Loucy (cell line): ENCODE measurements around the gene TLE7.

Experiments
- H2AFZ ChIP-seq: fragments of 200-600 bp; sonication (generic); 2 replicates; pipeline ENCODE4 v1.6.0; 2016; ENCODE audit warnings: antibody characterized with exemption, mild to moderate bottlenecking, low read length, moderate library complexity
- H3F3A ChIP-seq: fragments of 200-600 bp; 2 replicates; pipeline ENCODE4 v1.6.0; 2016; ENCODE audit warnings: antibody characterized with exemption, low read depth, mild to moderate bottlenecking
- H3K27me3 ChIP-seq: fragments of 200-600 bp; sonication (generic); 2 replicates; pipeline ENCODE4 v1.6.1; 2014; ENCODE audit warnings: low read length, mild to moderate bottlenecking; ENCODE audit not compliant: insufficient read depth, poor library complexity, severe bottlenecking
- H3K36me3 ChIP-seq: fragments of 200-600 bp; sonication (generic); 2 replicates; pipeline ENCODE4 v1.6.1; 2016; ENCODE audit warnings: low read length; ENCODE audit not compliant: insufficient read depth
- H3K4me1 ChIP-seq: fragments of 200-600 bp; sonication (generic); 2 replicates; pipeline ENCODE4 v1.5.1; 2014; ENCODE audit warnings: low read length, mild to moderate bottlenecking; ENCODE audit not compliant: insufficient read depth, poor library complexity, severe bottlenecking
- H3K4me2 ChIP-seq: fragments of 200-600 bp; sonication (generic); 2 replicates; pipeline ENCODE4 v1.6.0; 2014; ENCODE audit warnings: antibody characterized with exemption, low read length, low read depth, mild to moderate bottlenecking; ENCODE audit not compliant: poor library complexity, severe bottlenecking
- H3K4me3 ChIP-seq: fragments of 200-600 bp; sonication (generic); 2 replicates; pipeline ENCODE4 v1.5.1; 2014; ENCODE audit warnings: low read length, mild to moderate bottlenecking, mixed read lengths; ENCODE audit not compliant: poor library complexity, severe bottlenecking
- H3K79me2 ChIP-seq: fragments of 200-600 bp; sonication (generic); 2 replicates; pipeline ENCODE4 v1.6.1; 2014; ENCODE audit warnings: low read length; ENCODE audit not compliant: insufficient read depth
- H3K9ac ChIP-seq: fragments of 200-600 bp; sonication (generic); 2 replicates; pipeline ENCODE4 v1.6.0; 2014; ENCODE audit warnings: mild to moderate bottlenecking, low read depth, low read length, moderate library complexity; ENCODE audit not compliant: poor library complexity, severe bottlenecking
- H3K9me2 ChIP-seq: fragments of 200-600 bp; sonication (generic); replicated peaks from 2 replicates; pipeline ENCODE4 v1.6.1; 2016; ENCODE audit warnings: low read depth, low read length, mixed read lengths
- H3K9me3 ChIP-seq: fragments of 200-600 bp; sonication (generic); 2 replicates; pipeline ENCODE4 v1.6.1; 2014; ENCODE audit warnings: mild to moderate bottlenecking, antibody characterized with exemption, low read length, low read depth; ENCODE audit not compliant: insufficient read depth
- H4K20me1 ChIP-seq: fragments of 200-600 bp; sonication (generic); 2 replicates; pipeline ENCODE4 v1.6.0; 2014; ENCODE audit warnings: antibody characterized with exemption, low read length, mild to moderate bottlenecking; ENCODE audit not compliant: insufficient read depth, poor library complexity, severe bottlenecking
- CTCF ChIP-seq: fragments of 200-600 bp; sonication (generic); conservative IDR thresholded peaks from 2 replicates; pipeline ENCODE4 v1.5.1; 2014; ENCODE audit warnings: mild to moderate bottlenecking, antibody characterized with exemption, low read length
- EZH2phosphoT487 ChIP-seq: fragments of 200-600 bp; IDR thresholded peaks from 2 replicates; pipeline ENCODE4 v1.6.1; 2018; ENCODE audit warnings: antibody characterized with exemption, mild to moderate bottlenecking, moderate library complexity, borderline replicate concordance

TLE7 gene

GRCh38 chr16:71396594-71396993, 45.3 kb downstream of the TLE7 start:
- Histone ChIP-seq H3K9me3 (no peaks in the 10 kb centered on the region), H3K36me3 (no peaks in the 10 kb centered on the region), H3K9me2 (no peaks in the 10 kb centered on the region), H3K9ac (no peak overlapping the region), H3K27me3 (no peaks in the 10 kb centered on the region), H3K4me2 (no peak overlapping the region), H3K4me3 (no peak overlapping the region), H4K20me1 (no peaks in the 10 kb centered on the region), H3F3A (no peaks in the 10 kb centered on the region), H3K79me2 (no peaks in the 10 kb centered on the region), H3K4me1 (no peaks in the 10 kb centered on the region), H2AFZ (no peak overlapping the region)
- no peak for TF ChIP-seq CTCF
- TF ChIP-seq EZH2phosphoT487, result no peak

- no peak for TF ChIP-seq CTCF
- TF ChIP-seq EZH2phosphoT487, result no peak
- Histone ChIP-seq H3K4me3 (no peak overlapping the region), H2AFZ (no peak overlapping the region), H3K79me2 (no peaks in the 10 kb centered on the region), H3K9ac (no peak overlapping the region), H3F3A (no peaks in the 10 kb centered on the region), H3K27me3 (no peaks in the 10 kb centered on the region), H3K9me3 (no peaks in the 10 kb centered on the region), H3K4me2 (no peak overlapping the region), H3K4me1 (no peaks in the 10 kb centered on the region), H3K36me3 (no peaks in the 10 kb centered on the region), H4K20me1 (no peaks in the 10 kb centered on the region), H3K9me2 (no peaks in the 10 kb centered on the region)
These were observed 52.5 kb downstream of the TLE7 start for GRCh38 chr16:71389330-71389729.

GRCh38 chr16:71387045-71387871, 54.6 kb downstream of the TLE7 start:
- Histone ChIP-seq H3K36me3 (no peaks in the 10 kb centered on the region), H3K79me2 (no peaks in the 10 kb centered on the region), H3K9me3 (no peaks in the 10 kb centered on the region), H3K9me2 (no peaks in the 10 kb centered on the region), H4K20me1 (no peaks in the 10 kb centered on the region), H3K4me3 (no peak overlapping the region), H3K4me1 (no peaks in the 10 kb centered on the region), H3F3A (no peaks in the 10 kb centered on the region), H2AFZ (no peak overlapping the region), H3K27me3 (no peaks in the 10 kb centered on the region), H3K9ac (no peak overlapping the region), H3K4me2 (no peak overlapping the region)
- TF ChIP-seq EZH2phosphoT487 (no peak), CTCF (no peak)
